NCI-H510A treated with DMSO at 0.1 percent for 48 hours (cell line): ENCODE measurements around the gene GNAO1.

Experiments
- DNase-seq: peaks from one replicate; lab custom pipeline; 2025; lab: John Stamatoyannopoulos, UW

GNAO1 gene

GRCh38 chr16:56349711-56350161, 158.4 kb downstream of the GNAO1 start:
- no peak for DNase-seq

DNA sequence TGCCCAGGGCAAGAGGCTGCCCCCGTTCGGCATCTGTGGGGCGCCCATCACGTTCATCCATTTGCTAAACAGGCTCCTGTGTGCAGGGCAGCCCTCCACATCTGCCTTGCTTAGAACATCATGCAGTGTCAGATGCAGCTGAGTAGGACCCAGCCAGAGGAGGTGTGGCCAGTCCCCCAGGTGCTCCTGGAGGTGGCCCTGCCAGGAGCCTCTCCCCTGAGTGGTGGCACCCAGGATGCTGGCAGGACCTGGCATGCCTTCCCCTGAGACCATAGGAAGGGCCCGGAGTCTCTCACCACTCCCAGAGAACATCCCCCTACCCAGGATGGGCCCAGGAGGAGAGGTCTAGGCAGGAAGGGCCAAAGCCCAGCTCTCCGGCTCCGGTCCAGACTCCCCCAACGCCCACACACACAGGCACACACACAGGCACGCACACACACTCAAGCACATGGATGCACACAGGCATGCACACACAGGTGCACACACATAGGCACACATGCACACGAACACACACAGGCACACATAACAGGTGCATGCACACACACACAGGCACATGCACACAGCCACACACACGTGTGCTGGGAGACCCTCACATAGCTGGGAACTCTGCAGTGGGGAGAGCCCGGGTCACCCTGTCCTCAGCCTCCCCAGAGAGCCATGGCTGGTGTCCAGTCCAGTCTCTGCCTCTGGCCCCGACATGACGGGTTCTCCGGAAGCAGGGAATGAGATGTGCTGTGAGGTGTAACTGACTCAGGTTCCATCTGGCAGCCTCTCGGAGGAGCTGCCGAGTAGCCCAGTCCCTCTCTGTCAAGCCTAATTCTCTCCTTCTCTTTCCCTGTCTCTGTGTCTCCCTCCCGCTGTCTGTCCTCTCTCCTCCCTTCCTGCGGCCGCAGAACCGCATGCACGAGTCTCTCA, 159.5 kb downstream of the GNAO1 start:
- DNase-seq, result no peak

GRCh38 chr16:56351481-56351880, 160.2 kb downstream of the GNAO1 start:
- DNase-seq, result no peak

GRCh38 chr16:56352351-56353053, 161.2 kb downstream of the GNAO1 start:
- DNase-seq, result no peak

GRCh38 chr16:56353054-56353921, 162.0 kb downstream of the GNAO1 start:
- no peak for DNase-seq

DNA sequence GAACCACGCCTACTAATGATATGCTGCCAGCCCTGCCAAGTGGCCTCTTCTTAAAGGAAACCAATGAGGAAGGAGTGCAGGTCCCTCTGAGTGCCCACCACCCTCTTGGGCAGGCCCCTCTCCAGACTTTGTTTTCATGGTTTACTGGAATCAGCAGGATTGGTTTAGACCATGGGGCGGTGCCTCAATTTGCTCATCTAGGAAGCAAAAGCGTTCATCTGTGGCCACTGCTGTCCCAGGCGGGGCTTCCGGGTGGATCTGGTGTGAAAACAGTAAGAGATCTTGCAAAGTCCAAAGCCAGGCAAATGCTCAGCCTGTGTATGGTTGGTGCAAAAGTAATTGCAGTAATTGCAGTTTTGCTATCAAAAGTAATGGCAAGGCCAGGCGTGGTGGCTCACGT, 162.7 kb downstream of the GNAO1 start:
- no peak for DNase-seq

- no peak for DNase-seq
Measured at GRCh38 chr16:56354746-56355145, 163.5 kb downstream of the GNAO1 start.

DNA sequence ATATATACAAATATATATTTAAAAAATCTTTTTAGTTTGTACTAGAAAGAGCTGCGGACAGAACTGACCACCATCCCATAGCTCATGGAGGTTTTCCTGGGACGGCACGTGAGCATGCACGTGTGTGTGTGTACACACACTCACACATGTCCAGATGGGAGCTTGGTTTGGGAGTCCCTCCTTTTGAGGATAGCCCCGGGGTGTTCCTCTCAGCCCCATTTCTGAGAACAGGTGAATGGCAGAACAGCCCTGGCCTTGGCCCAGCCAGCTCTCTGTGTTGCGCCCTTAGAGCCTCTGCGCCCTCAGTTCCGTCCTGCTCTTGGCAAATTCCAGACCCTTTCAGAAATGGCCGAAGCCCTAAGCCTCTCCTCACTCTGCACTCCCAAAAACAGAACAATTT, 163.9 kb downstream of the GNAO1 start:
- no peak for DNase-seq

DNA sequence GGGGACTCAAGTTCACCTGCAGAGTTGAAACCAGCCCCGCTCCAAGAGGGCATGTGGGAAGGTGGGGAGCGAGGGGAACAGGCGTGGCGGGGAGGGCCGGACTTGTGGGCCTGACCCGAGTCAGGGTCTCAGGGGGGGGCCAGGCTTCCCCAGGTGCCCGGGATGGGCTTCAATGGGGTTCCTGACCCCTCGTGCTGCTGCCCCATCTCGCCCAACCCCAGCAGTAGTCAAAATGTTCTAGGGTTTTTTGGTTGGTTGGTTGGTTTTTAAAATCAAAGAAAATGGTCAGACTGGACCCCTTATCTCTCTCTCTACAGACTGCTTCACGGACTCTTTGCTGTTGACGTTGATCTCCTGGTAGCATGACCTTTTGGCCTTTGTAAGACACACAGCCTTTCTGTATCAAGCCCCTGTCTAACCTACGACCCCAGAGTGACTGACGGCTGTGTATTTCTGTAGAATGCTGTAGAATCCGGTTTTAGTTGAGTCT, 164.5 kb downstream of the GNAO1 start:
- DNase-seq, result no peak

DNA sequence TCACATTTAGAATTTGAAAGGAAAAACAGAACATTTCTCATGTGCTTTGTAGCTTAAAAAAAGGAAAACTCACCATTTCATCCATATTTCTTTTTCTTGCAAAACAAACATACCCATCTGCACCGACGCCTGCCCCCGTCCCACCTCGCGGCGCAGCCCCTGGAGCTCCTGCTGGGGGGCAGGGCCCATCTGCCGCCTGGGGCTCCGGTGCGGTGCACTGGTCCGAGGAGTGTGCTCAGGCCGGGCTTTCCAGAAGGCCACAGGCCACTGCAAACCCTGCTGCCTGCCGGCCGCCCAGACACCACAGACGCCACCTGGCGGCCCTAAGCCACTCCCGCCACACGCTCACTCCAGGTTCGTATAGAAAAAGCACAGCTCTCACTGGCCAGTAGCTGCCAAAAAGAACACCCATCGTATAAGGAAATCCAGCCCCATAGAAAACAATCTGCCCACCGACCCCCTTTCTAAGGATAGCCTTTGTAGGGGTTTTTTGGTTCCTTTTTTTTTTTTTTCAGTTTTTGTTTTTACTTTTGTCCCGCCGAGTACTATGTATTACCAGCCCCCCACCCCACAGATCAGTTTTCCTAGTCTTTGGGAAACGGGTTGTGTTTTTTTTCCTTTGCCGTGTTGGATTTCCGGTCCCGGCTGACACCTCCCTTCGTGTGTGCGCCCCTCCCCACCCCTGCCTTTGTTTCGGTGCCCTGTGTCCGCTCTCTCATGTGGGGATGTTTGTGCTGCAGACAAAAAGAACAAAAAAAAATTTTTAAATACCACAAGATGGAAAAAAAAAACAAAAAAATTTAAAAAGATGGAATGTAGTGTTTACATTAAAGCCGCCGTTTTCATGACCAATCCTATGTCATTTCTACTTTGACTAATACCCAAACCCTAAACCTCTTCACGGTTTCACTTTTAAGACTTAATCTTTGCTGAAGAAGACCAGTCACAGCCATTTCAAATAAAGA, 165.3 kb downstream of the GNAO1 start:
- peak; percentile 53 for DNase-seq

GRCh38 chr16:56357241-56357764, 166.0 kb downstream of the GNAO1 start:
- no peak for DNase-seq

- DNase-seq, result no peak
Measured at GRCh38 chr16:56357765-56358322, 166.6 kb downstream of the GNAO1 start.

DNA sequence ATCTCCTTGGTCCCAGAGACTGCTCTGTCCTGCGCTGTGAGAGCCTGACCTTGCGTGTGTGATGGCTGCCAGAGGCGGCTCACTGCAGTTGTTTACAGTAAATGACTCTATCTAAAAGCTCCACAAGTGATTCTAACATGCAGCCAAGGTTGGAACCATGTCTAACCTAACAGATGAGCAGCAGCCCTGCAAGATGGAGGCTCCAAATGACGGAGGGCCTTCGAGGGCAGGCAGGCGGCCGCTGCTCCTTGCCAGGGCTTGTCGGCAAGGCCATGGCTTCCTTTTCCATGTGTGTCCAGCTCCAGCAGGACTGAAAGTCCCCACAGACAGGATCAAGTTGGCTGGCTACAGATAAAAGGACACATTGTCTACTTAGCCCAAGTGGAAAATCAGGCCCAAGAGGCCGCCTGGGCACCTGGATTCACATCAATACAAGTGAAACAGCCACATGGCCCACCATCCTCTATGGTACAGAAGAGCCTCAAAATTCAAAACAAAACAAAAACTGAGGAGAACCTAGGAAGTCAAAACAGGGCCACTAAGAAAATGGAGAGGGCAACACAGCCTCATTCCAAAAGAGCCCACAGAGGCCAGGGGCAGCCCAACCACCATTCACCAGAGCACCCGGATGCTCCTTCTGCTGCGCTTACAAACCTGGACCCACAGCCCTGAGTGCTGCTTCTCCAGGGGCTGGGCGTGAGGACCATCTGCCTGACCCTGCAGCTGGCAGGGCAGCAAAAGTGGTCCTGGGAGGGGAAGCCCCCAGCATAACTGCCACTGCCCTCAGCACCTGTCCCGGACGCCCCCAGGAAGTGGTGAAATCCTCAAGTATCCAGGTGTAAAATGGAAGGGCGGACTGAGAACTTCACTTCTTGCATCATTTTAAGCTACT, 169.1 kb downstream of the GNAO1 start:
- DNase-seq, result no peak

DNA sequence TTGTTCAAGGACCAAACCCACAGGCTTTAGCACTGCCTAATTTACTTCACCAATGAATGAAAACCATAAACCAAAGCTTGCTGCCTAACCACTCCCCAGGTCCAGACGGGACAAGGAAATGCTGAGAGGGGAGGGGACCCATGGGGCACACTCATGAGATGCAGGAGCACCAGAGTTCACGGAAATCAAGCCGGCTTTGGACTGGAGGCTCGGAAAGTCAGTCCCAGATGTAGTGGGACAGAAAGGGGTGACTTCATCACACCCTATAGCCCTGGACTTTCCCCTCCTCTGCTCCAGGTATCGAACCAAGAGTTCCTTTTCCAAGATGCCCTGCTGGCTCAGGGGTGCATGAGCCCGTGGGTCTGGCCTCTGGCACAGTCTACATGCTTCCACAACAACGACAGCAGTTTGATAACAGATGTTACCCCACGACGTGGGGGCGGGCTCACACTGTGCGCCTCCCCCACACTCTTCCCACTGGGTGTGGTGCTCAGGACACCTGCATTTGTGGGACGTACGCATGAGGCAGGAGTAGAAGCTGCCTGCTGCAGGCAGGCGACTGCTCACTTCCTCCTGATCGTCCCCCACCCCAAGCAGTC, 170.9 kb downstream of the GNAO1 start:
- DNase-seq, result no peak

- DNase-seq, result no peak
Measured at GRCh38 chr16:56362706-56363105, 171.4 kb downstream of the GNAO1 start.

DNA sequence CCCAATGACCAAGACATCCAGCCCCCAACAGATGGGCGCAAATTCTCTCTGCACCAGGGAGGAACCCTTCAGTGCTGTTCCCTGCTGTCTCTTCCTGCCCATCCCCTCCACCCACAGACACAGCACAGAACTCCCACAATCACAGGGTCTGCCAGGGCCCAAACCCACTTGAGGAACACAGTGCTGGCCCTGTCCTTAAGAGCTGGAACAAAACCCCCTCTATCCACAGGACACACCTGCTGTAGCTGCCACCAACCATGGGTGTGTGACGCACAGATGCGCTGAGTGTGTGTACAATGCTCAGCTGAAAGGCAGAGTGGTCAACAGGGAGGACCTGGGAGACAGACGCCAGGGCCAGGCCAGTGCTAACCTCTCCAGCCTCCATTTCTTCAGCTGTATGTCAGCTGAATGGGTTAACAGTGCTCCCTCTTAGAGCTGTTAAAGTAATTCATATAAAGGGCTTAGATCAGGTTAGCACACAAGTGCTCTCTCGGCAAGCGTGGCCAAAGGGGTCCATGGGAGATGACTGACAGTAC, 172.0 kb downstream of the GNAO1 start:
- no peak for DNase-seq

DNA sequence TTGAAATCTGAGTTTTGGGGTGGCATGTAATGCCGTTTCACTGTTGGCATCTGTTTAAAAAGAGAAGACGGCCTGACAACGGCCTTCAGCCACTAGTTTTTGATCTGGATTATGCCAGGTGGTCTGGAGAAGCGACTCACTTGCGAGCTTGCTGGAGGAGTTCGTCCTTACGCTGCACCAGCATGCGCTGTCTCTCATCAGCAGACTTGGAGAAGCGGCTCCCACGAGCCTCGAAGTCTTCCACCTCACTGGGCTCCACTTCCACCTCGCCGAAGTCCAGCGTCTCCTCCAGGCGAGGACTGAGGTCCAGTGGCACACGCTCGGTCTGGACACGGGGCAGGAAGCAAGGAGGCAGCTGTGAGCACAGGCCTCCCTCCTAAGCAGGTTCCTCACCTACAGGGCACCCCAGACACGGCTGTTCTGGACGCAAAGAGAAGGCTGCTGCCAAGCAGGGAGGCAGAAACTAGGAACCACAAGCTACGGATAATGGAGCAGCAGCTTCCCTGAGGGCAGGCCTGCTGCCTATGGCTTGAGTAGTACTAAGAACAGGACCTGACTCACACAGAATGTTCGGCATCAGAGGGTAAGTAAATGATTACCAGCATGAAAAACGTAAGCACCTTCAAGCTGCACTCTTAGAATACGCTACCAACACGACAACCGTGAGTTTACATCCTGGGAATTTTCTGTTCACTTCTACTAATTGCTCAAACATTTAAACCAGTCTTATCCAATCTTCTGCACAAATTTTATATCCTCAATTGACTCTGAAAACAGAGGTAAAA, 172.7 kb downstream of the GNAO1 start:
- DNase-seq, result no peak

DNA sequence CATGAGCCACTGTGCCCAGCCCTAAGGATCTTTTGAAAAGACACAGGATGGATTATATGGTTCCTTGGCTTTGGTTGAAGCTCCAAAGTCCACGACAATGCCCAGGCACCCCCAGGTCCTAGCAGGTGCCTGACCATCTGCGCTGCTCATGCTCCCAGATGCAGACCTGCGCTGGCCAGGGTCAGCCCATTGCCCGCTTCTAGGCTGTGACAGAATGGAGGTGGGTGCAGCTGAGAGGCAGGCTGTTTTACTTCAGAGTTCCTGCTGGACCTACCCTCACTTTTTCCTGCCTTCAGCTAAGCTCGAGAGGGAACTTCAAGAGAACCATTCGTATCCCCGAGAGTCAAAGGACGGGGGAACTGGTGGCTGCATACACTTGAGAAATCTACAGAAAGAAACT, 173.6 kb downstream of the GNAO1 start:
- no peak for DNase-seq
